ENCODE results near the gene SERPIND1.
"Not testable (repeated sequence)": the region's sequence is repeated elsewhere in the genome, so short reads cannot be mapped to it uniquely, and the experiment has no call there.

Gene SERPIND1

GRCh38 chr22:20727118-20728015 is 46.5 kb upstream of the SERPIND1 start:
- no peaks in the 10 kb centered on the region for H3K9me3 ChIP-seq (ENCODE audit: control insufficient read depth, low read length)
- H3K36me3 ChIP-seq (ENCODE audit: control insufficient read depth in 1 of 2, insufficient read depth in 2 of 2, low read depth in 1 of 2, low read length in 2 of 2), result peaks cover 44 to 60% of the 10 kb centered on the region in 2 experiments
- no peak overlapping the region for H4K91ac ChIP-seq (ENCODE audit: low read length)
- H2BK15ac ChIP-seq (ENCODE audit: low read depth, poor library complexity, severe bottlenecking), result no peak overlapping the region
- no peak overlapping the region for H3K4me2 ChIP-seq (ENCODE audit: low read length, poor library complexity, severe bottlenecking)
- no peak overlapping the region for H4K8ac ChIP-seq (ENCODE audit: low read length)
- no peak overlapping the region for H3K9ac ChIP-seq (ENCODE audit: low read length)
- no peak overlapping the region for H3K23ac ChIP-seq (ENCODE audit: low read length in 2 of 2)
- no peak overlapping the region for H2BK5ac ChIP-seq (ENCODE audit: low read depth, low read length, poor library complexity, severe bottlenecking)
- no peak overlapping the region for H3K18ac ChIP-seq (ENCODE audit: low read depth in 1 of 2, low read length in 2 of 2)
- H3K4me3 ChIP-seq (ENCODE audit: insufficient read depth in 1 of 2, low read depth in 1 of 2, low read length in 2 of 2), result no peak overlapping the region
- H2BK120ac ChIP-seq (ENCODE audit: low read depth, low read length), result no peak overlapping the region
- H3K4ac ChIP-seq (ENCODE audit: low read depth in 1 of 2, low read length in 2 of 2), result no peak overlapping the region
- no peaks in the 10 kb centered on the region for H3K79me1 ChIP-seq (replicated peaks; ENCODE audit: low read length, poor library complexity, severe bottlenecking)
- DNase-seq, result no peak
- no peak overlapping the region for H2AK5ac ChIP-seq (ENCODE audit: low read length, severe bottlenecking)
- WGBS, result 94% methylated on average over 26 of the region's 29 CpGs
- no peak overlapping the region for H3K14ac ChIP-seq (ENCODE audit: low read length in 2 of 2)
- H2AFZ ChIP-seq (ENCODE audit: low read depth, low read length), result no peak overlapping the region
- no peaks in the 10 kb centered on the region for H3K27me3 ChIP-seq (ENCODE audit: control insufficient read depth in 1 of 2, insufficient read depth in 1 of 2, low read length in 2 of 2)
- H3K27ac ChIP-seq (ENCODE audit: low read length, poor library complexity, severe bottlenecking), result no peak overlapping the region
- no peak overlapping the region for H2BK12ac ChIP-seq (ENCODE audit: low read length in 2 of 2)
- no peaks in the 10 kb centered on the region for H3K4me1 ChIP-seq (ENCODE audit: control insufficient read depth, insufficient read depth, low read depth, low read length)

DNA sequence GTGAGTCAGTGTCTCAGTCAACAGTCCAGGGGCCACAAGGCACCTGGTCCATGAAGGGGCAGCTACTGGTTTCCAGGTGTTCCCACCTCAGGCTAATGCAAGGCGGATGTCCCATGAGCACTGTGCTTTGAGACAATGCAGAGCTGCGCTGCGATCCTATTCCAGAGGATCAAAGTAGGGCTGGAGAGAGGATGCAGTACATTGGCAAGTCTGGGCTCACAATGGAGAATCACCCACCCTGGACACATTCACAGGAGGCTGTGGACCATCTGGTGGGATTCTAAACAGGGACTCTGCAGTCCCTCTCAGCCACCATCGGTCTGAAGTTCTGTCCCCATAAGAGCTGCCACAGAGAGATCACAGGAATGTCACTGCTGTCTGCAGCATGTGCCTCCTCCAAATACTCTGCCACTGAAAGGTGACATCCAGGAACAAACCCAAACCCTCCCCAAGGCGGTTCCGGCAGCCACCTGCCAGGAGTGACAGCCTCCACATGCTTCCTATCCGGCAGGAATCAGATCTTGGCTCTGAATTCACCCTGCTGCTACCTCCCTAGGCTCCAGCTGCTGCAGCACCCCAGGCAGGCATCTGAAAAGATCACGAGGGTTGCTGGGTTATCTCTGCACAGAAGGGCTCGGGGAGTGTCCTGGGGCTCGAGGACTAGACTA is 45.3 kb upstream of the SERPIND1 start:
- H3K14ac ChIP-seq (ENCODE audit: low read length in 2 of 2), result no peak overlapping the region
- H3K27ac ChIP-seq (ENCODE audit: low read length, poor library complexity, severe bottlenecking), result no peak overlapping the region
- H2BK15ac ChIP-seq (ENCODE audit: low read depth, poor library complexity, severe bottlenecking), result no peak overlapping the region
- H3K27me3 ChIP-seq (ENCODE audit: control insufficient read depth in 1 of 2, insufficient read depth in 1 of 2, low read length in 2 of 2), result no peaks in the 10 kb centered on the region
- no peak overlapping the region for H2BK5ac ChIP-seq (ENCODE audit: low read depth, low read length, poor library complexity, severe bottlenecking)
- peaks cover 44 to 61% of the 10 kb centered on the region in 2 experiments for H3K36me3 ChIP-seq (ENCODE audit: control insufficient read depth in 1 of 2, insufficient read depth in 2 of 2, low read depth in 1 of 2, low read length in 2 of 2)
- DNase-seq, result no peak
- no peak overlapping the region for H2AK5ac ChIP-seq (ENCODE audit: low read length, severe bottlenecking)
- H3K4me2 ChIP-seq (ENCODE audit: low read length, poor library complexity, severe bottlenecking), result no peak overlapping the region
- no peak overlapping the region for H3K4me3 ChIP-seq (ENCODE audit: insufficient read depth in 1 of 2, low read depth in 1 of 2, low read length in 2 of 2)
- H3K23ac ChIP-seq (ENCODE audit: low read length in 2 of 2), result no peak overlapping the region
- no peak overlapping the region for H3K18ac ChIP-seq (ENCODE audit: low read depth in 1 of 2, low read length in 2 of 2)
- H3K9me3 ChIP-seq (ENCODE audit: control insufficient read depth, low read length), result no peaks in the 10 kb centered on the region
- H2BK120ac ChIP-seq (ENCODE audit: low read depth, low read length), result no peak overlapping the region
- H4K91ac ChIP-seq (ENCODE audit: low read length), result no peak overlapping the region
- H3K4ac ChIP-seq (ENCODE audit: low read depth in 1 of 2, low read length in 2 of 2), result no peak overlapping the region
- no peaks in the 10 kb centered on the region for H3K79me1 ChIP-seq (replicated peaks; ENCODE audit: low read length, poor library complexity, severe bottlenecking)
- H2AFZ ChIP-seq (ENCODE audit: low read depth, low read length), result no peak overlapping the region
- no peak overlapping the region for H3K9ac ChIP-seq (ENCODE audit: low read length)
- H2BK12ac ChIP-seq (ENCODE audit: low read length in 2 of 2), result no peak overlapping the region
- 98% methylated on average over 10 of the region's 10 CpGs for WGBS
- H4K8ac ChIP-seq (ENCODE audit: low read length), result no peak overlapping the region
- no peaks in the 10 kb centered on the region for H3K4me1 ChIP-seq (ENCODE audit: control insufficient read depth, insufficient read depth, low read depth, low read length)

- Histone ChIP-seq H3K14ac (ENCODE audit: low read length in 2 of 2) (no peak overlapping the region), H3K4me3 (ENCODE audit: insufficient read depth in 1 of 2, low read depth in 1 of 2, low read length in 2 of 2) (no peak overlapping the region), H2BK15ac (ENCODE audit: low read depth, poor library complexity, severe bottlenecking) (no peak overlapping the region), H4K91ac (ENCODE audit: low read length) (no peak overlapping the region), H2BK5ac (ENCODE audit: low read depth, low read length, poor library complexity, severe bottlenecking) (no peak overlapping the region), H3K4me1 (ENCODE audit: control insufficient read depth, insufficient read depth, low read depth, low read length) (no peaks in the 10 kb centered on the region), H2AK5ac (ENCODE audit: low read length, severe bottlenecking) (no peak overlapping the region), H3K27me3 (ENCODE audit: control insufficient read depth in 1 of 2, insufficient read depth in 1 of 2, low read length in 2 of 2) (no peaks in the 10 kb centered on the region), H3K4me2 (ENCODE audit: low read length, poor library complexity, severe bottlenecking) (no peak overlapping the region), H2BK120ac (ENCODE audit: low read depth, low read length) (no peak overlapping the region), H2BK12ac (ENCODE audit: low read length in 2 of 2) (no peak overlapping the region), H3K18ac (ENCODE audit: low read depth in 1 of 2, low read length in 2 of 2) (no peak overlapping the region), H3K9me3 (ENCODE audit: control insufficient read depth, low read length) (no peaks in the 10 kb centered on the region), H3K23ac (ENCODE audit: low read length in 2 of 2) (no peak overlapping the region), H3K9ac (ENCODE audit: low read length) (no peak overlapping the region), H4K8ac (ENCODE audit: low read length) (no peak overlapping the region), H2AFZ (ENCODE audit: low read depth, low read length) (no peak overlapping the region), H3K36me3 (ENCODE audit: control insufficient read depth in 1 of 2, insufficient read depth in 2 of 2, low read depth in 1 of 2, low read length in 2 of 2) (peaks cover 44 to 61% of the 10 kb centered on the region in 2 experiments), H3K79me1 (replicated peaks; ENCODE audit: low read length, poor library complexity, severe bottlenecking) (no peaks in the 10 kb centered on the region), H3K4ac (ENCODE audit: low read depth in 1 of 2, low read length in 2 of 2) (no peak overlapping the region), H3K27ac (ENCODE audit: low read length, poor library complexity, severe bottlenecking) (no peak overlapping the region)
- WGBS, result 97% methylated on average over 13 of the region's 13 CpGs
- no peak for DNase-seq
Measured at GRCh38 chr22:20729194-20729593, 44.7 kb upstream of the SERPIND1 start.

GRCh38 chr22:20732431-20732830 is 41.5 kb upstream of the SERPIND1 start:
- not testable (repeated sequence) for H2BK120ac ChIP-seq (ENCODE audit: low read depth, low read length); H2BK12ac ChIP-seq (ENCODE audit: low read length in 2 of 2); H3K9me3 ChIP-seq (ENCODE audit: control insufficient read depth, low read length); H3K4ac ChIP-seq (ENCODE audit: low read depth in 1 of 2, low read length in 2 of 2); H3K4me2 ChIP-seq (ENCODE audit: low read length, poor library complexity, severe bottlenecking); H2AK5ac ChIP-seq (ENCODE audit: low read length, severe bottlenecking); H3K4me1 ChIP-seq (ENCODE audit: control insufficient read depth, insufficient read depth, low read depth, low read length); H3K4me3 ChIP-seq (ENCODE audit: insufficient read depth in 1 of 2, low read depth in 1 of 2, low read length in 2 of 2); H2BK5ac ChIP-seq (ENCODE audit: low read depth, low read length, poor library complexity, severe bottlenecking); H2BK15ac ChIP-seq (ENCODE audit: low read depth, poor library complexity, severe bottlenecking); H3K18ac ChIP-seq (ENCODE audit: low read depth in 1 of 2, low read length in 2 of 2); H3K79me1 ChIP-seq (replicated peaks; ENCODE audit: low read length, poor library complexity, severe bottlenecking); DNase-seq; H2AFZ ChIP-seq (ENCODE audit: low read depth, low read length); H3K14ac ChIP-seq (ENCODE audit: low read length in 2 of 2); H3K9ac ChIP-seq (ENCODE audit: low read length); H4K91ac ChIP-seq (ENCODE audit: low read length); H4K8ac ChIP-seq (ENCODE audit: low read length); H3K23ac ChIP-seq (ENCODE audit: low read length in 2 of 2); H3K27me3 ChIP-seq (ENCODE audit: control insufficient read depth in 1 of 2, insufficient read depth in 1 of 2, low read length in 2 of 2); H3K27ac ChIP-seq (ENCODE audit: low read length, poor library complexity, severe bottlenecking)
- H3K36me3 ChIP-seq (ENCODE audit: control insufficient read depth in 1 of 2, insufficient read depth in 2 of 2, low read depth in 1 of 2, low read length in 2 of 2), result peaks cover 27 to 34% of the 10 kb centered on the region in 2 experiments
- WGBS, result 100% methylated on average over 2 of the region's 8 CpGs

Data from mesenchymal stem cell (in vitro differentiated cells and primary cell).